HG02970 (cell line): ENCODE results near the gene VWDE.

Experiments used
- ATAC-seq: cut with Tn5 transposase; IDR thresholded peaks from one replicate; pipeline ENCODE4 v1.9.1; 2021; ENCODE audit warnings: mild to moderate bottlenecking, moderate library complexity, moderate number of reproducible peaks; ENCODE audit not compliant: unreplicated experiment, low FRiP score

VWDE gene

DNA sequence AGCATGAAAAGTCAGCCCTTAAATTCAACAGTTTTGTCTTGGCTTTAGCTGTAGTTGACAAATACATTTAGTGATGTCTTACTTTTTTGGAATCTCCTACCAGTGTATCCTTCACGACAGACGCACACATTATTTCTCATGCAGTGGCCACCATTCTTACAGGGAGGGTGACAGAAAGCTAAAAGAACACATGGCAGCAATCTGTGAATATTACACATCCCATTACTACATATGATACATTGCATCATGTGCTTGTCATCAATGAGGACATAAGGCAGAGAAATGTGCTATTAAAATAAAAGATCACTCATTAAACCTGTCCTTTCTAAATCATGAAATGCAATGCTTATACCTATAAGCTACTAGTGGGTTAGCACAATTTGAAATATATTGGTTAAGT is 66.6 kb downstream of the VWDE start:
- no peak for ATAC-seq

DNA sequence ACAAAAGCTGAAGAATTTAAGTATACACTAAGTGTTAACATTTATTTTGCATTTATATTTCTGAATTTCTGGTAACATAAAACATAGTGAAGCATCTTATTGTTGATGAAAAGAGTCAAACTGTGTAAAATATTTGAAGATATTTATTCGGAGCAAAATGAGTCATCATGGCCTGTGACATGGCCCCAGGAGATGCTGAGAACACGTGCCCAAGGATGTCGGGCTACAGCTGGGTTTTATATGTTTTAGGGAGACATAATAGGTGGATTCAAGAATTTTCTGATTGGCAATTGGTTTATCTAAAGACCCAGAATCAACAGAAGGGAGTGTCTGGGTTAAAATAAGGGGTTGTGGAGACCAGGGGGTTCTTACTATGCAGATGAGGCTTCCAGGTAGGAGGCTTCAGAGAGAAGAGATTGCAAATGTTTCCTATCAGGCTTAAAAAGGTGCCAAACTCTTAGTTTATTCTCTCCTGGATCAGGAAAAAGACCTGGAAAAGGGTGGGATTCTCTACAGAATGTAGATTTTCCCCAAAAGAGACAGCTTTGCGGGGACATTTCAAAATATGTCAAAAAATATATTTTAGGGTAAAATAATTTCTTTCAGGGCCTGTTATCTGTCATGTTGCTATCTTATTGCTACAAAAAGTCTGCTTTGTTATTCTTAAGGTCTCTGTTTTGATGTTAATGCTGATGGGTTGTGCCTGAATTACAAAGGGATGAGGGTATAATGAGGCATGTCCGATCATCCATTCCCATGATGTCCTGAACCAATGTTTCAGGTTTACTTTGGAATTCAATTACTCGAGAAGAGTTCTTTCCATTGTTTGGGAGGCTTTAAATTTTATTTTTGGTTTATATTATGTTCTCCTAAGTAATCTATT is 74.5 kb downstream of the VWDE start:
- no peak for ATAC-seq

DNA sequence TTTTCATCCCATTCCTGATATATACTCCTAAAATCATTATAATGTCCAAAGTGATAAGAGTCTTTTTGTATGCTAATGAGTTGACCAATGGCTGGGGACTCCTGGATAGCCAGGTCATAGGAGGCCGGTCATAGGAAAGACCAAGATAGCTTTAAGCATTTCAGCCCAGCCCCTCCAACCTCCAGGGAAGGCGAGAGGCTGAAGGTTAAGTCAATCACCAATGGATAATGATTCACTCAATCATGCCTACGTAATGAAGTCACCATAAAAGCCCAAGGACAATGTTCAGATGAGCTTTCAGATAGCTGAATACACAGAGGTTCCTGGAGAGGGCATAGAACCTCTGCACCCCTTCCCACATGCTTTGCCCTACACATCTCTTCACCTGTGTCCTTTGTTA is 75.7 kb downstream of the VWDE start:
- no peak for ATAC-seq

DNA sequence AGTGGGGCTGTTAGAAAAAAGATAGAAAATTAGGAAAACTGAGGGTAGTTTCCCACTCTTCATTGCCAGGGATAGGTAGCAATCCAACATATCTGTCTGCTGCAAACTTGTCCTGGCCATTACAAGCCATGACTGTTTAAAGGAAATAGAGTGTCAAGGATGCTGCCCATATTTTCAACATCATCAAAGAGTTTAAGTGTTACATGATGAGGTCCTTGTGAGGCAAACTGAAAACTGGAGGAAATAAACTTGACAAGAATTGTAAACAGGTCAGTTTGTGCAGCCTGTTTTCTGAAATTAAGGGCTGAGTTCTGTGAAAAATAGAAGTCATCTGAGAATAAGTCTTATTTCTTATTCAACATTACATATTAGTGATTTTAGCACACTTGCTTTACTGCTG is 78.0 kb downstream of the VWDE start:
- no peak for ATAC-seq

DNA sequence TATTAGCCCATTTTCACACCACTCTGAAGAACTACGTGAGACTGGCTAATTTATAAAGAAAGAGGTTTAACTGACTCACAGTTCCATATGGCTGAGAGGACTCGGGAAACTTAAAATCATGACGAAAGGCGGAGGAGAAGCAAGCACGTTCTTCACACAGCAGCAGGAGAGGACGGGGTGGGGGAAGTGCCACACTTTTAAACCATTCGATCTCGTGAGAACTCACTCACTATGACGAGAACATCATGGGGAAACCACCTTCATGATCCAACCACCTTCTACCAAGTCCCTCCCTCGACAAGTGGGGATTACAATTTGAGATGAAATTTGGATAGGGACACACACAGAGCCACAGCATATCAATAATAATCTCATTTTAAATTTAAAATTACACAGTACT is 80.2 kb downstream of the VWDE start:
- ATAC-seq: no peak

DNA sequence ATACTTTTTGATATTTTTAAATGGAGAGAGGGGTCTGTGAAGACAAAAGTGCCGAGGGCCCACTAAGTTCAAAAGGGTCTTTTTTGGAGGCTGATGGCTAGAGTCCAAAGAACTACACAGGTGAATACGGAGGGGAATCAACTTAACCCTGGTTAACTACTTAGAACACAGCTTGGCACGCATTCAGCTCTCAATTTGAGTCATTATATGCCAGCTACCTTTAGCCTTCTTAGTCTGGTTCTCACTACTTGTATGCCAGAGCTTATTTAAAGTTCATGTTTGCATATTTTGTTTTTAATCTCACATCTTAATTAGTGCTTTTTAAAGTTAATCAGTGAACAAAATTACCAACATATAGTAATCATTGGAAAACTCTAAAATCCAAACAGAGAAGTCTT is 80.8 kb downstream of the VWDE start:
- no peak for ATAC-seq

DNA sequence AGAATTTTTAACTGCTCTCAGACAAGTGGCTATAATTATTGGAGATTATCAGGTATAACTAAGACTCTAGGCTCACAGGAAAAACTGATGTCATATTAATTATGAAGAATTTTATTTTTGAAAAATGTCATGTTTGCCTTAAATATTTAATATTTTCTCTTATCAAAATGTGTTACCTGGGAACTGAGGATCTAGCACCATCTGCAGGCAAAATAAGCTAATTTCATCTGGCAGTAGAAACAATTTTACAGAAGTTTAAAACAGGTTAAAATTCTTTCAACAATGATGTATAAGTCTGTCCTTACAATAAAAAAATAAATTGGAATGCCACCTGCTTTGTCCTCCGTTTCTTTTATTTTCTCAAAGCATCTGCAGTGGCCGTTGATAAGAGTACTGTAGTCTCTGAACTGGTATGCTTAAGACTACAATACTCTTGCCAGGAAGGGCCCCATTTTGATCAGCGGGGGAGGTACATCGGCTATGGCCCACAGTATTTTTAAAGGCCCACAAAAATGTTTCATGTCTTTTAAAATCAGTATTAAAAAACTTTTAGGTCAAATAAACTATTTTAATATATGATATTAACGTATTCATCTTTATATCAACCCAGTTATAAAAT is 81.3 kb downstream of the VWDE start:
- ATAC-seq: no peak

DNA sequence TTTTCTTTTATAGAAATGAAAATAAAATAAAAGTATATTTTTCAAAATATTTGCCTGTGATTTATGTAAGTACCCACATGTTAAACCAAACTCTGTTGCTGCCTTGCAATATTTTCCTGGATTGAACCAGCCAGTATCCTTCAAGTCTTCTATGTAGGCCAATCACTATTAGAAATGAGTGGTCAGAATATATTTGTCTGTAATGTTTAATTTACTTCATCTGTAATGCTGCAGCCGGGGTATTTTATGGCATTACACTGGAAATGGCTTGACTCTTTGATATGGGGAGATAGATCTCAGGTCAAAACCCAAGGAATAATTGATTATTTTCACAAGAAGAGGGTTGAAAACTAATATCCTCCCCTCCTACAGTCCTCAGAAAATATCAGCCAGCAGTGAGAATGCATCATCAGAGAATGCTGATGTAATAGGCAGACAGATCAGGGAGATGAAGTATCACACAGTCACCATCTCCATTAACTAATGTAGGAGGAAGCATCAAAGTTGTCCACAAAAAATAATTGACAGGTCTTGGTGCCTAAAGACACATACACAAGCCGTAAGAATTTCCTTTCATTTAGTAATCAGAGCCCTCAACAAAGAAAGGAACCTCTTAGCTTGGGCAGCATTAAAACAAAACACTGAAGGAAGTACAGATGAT is 82.5 kb downstream of the VWDE start:
- ATAC-seq: no peak

DNA sequence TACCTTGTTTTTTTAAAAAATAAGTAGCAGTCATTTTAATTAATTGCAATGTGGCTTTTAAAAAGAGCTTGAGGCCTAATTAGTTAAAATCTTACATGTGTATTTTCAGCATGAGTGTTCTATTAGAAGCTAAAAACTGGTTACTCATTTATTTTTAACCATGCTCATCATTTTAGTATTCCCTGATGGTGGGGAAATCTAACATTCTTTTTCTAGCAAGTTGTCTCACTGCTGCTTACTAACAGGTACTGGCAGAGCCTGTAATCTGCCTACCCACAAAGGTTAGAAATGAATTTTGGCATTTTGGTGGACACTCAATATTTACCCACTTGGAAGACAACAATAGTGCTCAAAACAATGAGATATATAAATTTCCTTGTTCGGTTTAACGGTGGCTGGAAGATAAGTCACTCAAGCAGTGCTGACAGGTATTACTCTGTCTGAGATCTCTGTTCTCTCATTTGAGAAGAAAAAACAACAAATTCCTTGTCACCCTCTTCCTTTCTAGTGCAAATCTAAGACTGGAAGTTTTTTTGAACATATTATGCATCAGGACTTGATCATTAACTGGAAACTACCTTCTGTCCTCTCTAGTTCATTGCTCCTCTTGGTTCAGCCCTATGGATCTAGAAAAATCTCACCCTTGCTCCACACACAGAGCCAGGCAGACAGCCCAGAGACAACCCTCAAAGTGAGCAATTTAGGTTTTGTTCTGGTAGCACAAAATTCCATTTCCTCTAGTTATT is 83.3 kb downstream of the VWDE start:
- ATAC-seq: no peak

DNA sequence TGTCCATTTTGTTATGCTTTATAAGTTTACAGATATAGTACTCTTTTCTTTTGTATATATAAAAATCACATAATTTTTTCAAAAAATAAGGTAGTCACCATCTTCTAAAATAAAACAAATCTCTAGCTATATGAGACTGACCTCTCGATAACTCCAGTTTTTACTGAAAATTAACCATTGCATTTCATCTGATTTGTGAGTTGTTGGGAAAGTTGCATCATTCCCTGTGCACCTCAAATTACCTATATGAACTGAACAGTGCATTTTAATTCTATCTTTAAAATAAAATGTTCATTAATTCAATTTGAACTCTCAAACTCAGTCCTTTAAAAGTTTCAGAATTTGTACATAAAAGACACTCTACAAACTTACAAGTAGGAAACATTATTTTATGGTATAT is 86.0 kb downstream of the VWDE start:
- ATAC-seq: no peak

DNA sequence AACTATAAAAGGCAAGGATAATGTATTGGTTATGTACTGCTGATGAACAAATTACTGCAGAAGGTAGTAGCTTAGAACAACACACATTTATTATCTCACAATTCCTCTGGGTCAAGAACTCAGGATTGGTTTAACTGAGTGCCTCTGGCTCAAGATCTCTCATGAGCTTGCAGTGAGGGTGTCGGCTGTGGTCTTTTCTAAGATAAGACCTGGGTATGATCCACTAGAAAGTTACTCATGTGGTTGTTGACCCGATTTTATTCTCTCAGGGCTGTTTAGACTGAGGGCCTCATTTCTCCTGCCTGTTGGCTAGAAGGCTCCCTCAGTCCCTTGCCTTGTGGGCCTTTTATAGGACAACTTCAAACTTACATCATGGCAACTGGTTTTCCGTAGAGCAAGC is 86.7 kb downstream of the VWDE start:
- no peak for ATAC-seq

DNA sequence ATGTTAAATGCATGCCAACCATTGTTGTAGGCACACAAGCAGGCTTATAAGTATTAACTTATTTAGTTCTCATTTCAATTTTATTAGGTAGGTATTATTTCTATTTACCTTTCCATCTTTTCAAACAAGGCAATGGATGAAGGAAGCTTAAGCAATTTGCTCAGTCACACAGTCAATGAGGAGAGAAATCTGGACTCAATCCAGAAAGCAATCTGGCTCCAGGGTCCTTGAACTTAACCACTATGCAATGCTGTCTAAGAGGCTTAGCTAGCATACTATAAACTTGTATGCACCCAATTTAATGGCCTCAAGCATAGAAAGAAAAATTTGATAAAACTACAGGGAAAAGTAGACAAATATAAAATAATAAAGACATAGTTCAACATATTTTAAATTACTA is 88.6 kb downstream of the VWDE start:
- ATAC-seq: no peak

DNA sequence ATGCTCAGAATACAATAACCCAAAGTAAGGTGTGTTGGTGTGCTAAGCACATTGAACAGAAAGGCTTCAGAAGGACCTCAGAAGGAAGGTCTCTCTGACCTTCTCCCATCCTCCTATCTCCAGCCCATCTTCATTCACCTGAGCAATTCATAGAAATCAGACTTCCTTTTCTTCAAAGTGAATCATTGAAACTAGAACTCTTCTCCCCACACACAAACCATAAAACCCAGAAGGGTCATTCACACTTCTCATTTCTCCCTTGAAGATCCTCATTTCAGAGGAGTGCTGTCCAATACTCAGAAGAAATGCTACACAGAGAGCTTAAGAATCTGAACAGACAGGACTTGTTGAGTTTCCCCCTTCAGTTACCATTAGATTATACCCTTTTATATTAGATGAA is 89.5 kb downstream of the VWDE start:
- ATAC-seq: no peak

DNA sequence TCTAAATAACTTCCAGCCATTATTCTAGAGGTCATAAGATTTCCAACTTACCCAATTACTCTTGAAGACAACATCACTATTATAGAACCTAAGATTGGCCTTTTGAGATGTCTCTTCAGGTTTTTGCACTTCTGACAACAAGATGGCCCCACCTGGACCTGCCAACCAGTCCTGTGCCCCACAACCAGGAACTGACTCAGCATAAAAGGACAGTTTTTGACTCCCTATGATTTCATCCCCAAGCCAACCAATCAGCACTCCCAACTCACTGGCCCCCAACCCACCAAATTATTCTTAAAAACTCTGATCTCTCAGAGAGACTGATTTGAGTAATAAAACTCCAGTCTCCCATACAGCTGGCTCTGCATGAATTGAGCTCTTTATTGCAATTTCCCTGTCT is 98.2 kb downstream of the VWDE start:
- ATAC-seq: no peak

DNA sequence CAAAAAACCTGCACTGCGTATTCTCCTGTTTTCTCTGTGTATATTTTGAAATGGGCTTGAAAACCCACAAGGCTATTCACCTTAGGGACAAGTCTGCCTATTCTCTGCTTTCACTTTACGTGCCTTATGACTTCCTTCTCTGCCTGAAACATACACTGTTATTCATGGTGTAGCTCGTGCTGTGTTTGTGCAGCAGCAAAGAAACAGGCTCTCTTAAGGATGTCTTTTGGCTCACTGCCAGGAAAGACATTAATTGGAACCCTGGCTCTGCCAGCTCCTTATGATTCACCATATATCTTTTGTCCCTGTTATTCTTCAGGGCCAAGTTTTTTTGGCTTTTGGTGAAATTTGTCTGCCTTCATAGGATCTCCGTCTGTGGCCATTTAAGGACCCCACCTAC is 100.2 kb downstream of the VWDE start:
- no peak for ATAC-seq

DNA sequence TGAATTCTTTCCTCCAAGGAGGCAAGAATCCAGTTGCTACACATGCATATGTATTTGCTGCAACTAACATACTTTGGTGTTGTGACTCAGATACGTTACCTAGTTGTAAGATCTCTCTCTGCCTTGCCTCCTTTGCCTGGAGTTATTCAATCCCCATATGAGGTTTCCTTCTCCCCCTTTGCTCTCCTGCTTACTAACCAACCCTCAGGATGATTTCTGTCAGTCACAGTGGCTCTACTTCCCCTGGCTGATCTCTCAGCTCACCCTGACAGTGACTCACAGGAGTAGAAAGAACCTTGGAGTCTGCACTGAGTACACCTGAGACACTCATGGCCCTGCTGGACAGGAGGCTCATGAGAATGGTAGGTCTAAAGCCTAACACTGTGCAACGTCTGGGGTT is 100.6 kb downstream of the VWDE start:
- ATAC-seq: no peak

DNA sequence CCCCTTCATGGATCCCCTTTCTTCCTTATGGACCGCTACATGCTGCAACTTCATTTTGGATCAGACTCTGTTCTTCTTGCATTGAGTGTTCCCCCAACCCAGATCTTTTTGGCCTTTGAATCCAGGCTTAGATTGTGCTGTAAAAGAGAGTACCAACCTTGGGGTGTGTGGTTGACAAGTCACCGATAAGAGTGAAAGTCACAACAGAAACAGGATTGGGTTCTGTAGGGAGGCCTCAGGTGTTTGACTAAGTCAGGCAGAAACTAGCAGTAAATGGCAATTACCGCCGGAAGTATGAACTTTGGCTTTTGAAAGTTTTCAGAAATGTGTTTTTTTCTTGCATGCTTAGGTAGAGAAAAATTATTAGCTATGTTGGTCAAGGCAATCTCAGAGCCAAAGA is 103.2 kb downstream of the VWDE start:
- ATAC-seq: no peak

DNA sequence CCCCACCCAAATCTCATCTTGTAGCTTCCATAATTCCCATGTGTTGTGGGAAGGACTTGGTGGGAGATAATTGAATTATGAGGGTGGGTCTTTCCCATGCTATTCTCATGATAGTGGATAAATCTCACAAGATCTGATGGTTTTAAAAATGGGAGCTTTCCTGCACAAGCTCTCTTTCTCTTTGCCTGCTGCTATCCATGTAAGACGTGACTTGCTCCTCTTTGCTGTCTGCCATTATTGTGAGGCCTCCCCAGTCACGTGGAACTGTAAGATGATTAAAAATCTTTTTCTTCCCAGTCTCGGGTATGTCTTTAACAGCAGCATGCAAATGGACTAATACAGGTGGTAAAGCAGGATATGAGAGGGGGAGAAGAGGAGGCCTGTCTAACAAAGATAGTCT is 104.3 kb downstream of the VWDE start:
- no peak for ATAC-seq

DNA sequence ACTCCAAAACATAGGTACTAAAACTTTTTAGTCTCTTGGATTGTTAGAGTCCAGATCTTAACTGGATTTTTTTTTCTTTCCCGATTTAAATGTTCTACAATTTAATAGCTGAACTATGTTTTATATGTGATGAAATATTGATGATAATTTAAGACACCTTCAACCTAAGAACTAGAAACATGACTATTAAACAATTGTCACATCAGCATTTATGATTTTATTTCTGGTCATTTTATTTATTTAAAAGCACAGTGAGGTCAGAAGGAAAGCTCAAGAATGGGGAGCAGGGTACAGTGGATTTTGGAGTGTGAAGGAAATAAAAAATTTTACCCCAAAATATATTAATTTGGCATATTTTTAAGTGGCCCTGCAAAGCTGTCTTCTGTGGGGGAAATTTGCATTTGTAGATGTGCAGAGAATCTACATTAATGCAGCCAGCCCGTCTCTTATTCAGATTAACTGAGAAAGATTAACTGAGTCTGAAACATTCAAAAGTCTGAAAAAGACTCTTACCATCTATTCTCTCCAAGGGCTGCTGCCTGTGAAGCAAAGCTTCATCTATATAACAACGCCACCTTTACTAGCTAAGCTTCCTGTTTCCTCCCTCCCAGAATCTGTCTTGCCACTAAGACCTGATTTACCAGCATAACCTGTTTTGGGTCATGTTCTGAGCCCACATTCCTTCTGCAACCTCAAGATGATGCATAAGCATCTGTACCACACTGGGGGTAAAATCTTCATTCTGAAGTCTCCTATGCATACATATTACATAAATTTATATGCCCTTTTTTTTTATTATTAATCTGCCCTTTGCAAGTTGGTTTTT is 106.2 kb downstream of the VWDE start:
- no peak for ATAC-seq

DNA sequence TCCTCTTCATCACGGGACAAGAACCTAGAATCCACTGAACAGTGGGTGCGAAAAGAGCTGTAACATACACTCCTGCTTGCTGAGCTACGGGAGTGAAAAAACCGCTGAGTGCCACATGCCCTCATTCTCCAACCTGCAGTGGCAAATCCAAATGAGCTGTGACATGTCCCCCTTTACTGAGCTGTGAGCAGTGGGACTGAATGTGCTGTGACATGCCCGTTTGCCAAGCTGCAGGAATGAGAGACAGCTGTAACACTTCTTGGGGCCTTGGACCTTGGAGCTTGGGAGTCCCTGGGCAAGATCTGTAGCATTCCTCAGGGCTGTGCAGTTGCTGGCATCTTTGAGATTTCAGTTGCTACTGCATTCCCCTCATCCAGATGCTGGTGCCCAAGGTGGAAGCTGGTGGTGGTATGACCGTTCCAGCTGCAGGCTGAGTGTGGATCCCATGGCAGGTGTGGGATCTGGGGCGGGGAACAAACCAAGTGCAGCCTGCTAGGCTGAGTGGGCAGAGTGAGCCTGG is 107.6 kb downstream of the VWDE start:
- no peak for ATAC-seq
